Measurements from ENCODE around the gene MX1. TPM values are rescaled to one million over a fixed set of nuclear protein-coding genes. Genes with fewer than 3 reads are reported as not detected.
"Not testable (repeated sequence)": the region's sequence is repeated elsewhere in the genome, so short reads cannot be mapped to it uniquely, and the experiment has no call there.

Gene MX1
- total RNA-seq, 1 experiment from 2014 or later: 11.4 TPM

DNA sequence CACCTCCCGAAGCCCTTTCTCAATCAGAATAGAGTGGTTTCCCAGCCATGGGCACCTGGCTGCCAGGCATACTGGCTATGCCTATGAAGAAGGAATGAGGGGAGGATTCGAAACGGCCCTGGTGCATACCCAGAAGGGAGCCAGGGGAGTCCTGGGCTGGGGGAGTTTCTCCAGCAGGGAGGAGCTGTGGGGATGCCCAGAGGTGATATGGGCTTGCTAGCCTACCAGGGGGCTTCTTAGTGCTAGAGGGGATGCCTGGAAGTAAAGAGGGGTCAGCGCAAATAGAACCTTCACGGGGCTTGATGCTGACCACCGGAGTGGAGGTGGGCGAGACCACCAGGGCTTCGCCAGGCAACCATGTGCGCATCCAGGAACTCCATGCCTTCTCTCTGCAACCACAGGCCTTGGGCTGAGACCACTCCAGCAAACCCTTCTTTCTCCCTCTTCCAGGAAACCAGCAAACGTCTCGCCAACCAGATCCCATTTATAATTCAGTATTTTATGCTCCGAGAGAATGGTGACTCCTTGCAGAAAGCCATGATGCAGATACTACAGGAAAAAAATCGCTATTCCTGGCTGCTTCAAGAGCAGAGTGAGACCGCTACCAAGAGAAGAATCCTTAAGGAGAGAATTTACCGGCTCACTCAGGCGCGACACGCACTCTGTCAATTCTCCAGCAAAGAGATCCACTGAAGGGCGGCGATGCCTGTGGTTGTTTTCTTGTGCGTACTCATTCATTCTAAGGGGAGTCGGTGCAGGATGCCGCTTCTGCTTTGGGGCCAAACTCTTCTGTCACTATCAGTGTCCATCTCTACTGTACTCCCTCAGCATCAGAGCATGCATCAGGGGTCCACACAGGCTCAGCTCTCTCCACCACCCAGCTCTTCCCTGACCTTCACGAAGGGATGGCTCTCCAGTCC lies 18.2 kb upstream of the MX1 start:
- DNase-seq (ENCODE audit: low spot score): no peak

DNA sequence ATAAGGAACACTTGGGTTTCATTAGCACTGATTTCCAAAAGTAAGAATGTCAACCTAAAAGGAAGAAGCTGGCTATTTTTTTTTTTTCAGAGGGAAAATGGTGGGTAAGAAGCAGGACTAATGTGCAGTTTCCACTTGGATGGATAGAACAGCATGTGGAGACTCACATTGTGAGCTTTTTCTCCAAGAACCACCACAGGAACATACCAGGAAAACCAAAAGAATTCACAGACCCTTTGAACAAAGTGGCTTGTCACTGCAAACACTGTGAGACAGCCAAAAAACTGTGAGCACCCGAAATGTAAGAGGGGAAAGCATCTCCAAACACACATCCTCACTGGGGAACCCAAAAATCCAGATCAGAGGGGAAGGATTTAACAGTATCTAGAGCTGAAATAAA lies 15.7 kb upstream of the MX1 start:
- DNase-seq (ENCODE audit: low spot score): no peak

DNA sequence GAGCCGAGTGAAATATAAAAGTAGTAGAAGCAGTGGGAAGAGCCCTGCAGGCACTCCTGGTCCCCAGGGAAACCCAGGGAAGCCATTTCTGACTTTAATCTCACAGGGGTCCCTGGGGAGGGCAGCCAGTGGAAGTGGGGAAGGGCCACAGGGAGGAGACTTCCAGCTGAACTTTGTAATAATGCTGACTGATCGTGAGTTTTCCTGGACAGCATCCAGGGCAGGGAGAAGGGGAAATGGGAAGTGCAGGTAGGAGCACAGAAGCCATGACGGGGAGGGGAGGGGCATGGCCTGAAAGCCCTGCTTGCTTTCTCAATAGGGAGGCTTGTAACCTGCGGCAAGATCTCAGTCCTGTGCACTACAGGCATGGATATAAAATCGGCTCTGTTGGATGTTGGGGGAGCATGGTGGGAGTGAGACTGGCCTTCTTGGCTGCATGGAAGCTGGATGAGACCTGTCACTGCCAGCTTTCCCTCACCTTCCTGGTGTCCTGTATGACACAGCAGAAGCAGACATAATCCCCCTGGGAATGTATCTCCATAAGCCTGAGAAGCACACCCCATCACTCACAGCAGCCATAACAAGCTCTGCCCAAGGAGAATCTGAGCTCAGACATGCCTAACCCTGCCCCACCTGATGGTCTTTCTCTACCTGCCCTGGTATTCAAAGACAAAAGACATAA lies 15.1 kb upstream of the MX1 start:
- no peak for DNase-seq (ENCODE audit: low spot score)

DNA sequence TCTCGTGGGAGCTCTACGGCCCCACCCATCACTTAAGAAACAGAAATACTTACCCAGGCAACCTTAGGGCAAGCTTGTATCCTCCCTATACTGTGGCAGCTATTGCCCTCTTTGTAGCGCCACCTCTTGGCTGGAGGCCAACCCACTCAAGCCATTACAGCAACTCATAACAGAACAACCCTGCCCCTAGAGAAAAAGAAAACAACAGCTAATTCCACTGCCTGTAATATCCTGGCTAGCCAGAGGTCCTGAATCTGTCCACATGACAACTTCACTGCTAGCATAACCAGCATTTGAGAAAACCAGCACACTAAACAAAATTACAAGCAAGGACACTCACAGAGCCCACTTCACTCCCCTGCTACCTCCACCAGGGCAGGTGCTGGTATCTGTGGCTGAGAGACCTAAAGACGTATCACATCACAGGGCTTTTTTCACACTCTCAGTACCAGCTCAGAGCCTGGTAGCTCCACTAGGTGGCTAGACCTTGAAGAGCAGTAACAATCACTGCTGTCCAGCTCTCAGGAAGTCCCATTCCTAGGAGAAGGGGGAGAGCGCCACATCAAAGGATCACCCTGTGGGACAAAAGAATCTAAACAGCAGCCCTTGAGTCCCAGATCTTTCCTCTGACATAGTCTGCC lies 14.5 kb upstream of the MX1 start:
- DNase-seq (ENCODE audit: low spot score): peak; percentile 38

DNA sequence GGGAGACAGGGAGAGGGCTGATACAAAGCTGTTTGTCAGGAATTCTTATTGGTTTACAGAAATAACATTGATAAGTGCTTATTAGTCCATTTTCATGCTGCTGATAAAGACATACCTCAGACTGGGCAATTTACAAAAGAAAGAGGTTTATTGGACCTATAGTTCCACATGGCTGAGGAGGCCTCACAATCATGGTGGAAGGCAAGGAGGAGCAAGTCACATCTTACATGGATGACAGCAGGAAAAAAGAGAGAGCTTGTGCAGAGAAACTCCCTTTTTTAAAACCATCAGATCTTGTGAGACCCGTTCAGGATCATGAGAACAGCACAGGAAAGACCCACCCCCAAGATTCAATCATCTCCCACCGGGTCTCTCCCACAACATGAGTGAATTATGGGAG lies 8.5 kb upstream of the MX1 start:
- not testable (repeated sequence) for DNase-seq (ENCODE audit: low spot score)

DNA sequence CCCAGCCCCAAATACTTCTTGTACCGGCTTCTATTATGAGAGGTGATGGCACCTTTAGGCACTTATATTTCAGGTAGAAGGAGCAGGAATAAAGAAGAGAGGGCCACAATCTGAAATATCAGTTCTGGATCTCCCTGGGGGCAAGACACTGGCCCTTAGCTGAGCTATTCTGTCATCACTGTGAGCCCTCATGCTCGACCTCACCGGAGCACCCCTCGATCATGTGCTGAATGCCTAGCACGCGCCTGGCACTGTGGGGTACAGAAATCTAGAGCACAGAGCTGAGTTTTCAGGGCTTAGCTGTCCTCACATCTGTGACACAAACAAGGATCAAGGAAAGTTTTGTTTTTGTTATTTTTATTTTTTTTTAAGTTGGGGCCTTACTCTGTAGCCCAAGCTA lies 7.6 kb upstream of the MX1 start:
- DNase-seq (ENCODE audit: low spot score): no peak

DNA sequence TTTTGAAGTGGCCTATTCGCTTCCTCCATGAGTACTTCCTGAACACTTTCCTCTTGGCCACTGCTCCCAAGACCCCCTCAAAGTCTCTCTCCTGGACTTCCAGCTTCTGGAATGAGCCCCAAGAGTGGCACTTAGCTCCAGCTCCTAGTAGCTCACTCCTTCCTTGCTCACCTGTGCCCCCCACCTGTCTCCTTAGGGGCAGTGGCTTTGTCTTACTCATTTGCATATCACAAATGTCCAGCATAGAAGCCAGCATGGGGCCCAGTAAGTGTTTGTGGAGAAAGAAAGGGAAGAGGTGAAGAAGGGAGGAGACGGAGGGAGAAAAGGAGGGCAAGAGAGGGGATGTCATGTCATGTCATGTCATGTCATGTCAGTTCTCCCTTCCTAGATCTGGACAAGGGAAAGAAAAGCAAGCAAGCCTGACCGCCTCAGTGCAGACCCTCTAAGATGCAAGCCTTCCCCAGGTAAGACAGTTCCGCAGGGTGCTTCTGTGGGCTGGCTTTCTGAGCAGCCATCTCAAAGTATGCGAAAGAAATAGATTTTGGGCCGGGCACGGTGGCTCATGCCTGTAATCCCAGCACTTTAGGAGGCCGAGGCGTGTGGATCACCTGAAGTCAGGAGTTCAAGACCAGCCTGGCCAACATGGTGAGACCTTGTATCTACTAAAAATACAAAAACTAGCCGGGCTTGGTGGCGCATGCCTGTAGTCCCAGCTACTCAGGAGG lies 6.9 kb upstream of the MX1 start:
- DNase-seq (ENCODE audit: low spot score): no peak

DNA sequence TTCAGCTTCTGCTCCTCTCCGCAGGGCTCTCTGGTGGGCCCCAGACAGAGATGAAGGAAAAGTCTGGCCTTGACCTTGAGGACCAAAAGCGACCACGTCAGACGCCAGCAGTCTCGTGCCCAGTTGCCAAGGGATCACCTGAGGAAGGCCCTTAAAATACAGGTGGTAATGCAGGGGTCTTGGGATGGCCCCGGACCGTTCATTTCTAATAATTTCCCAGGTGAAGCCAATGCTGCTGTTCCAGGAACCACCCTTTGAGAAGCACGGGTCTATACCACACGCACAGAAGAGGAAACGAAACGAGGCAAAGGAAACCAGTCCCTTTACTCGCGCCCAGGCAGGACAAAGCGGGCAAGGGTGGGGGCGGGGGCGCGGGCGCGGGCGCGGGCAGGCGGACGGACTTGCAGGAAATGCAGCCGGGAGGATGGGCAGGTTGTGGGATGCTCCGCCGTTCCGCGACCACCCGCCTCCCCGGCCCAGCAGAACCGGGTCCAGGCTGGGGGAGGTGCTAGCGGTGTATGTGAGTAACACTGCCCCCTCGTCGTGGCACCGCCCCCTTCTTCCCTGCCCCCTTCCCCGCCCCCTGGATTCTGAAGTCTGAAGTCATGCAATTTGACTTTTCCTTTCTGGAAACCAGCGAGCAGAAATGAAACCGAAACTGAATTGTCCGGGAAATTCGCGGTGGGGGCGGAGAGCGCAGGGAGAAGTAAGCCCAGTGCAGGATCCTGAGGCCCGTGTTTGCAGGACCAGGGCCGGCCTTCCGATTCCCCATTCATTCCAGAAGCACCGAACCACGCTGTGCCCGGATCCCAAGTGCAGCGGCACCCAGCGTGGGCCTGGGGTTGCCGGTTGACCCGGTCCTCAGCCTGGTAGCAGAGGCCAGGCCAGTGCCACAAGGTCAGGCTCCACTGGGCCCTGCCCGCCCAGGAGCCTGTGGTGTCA lies 5.8 kb upstream of the MX1 start:
- peak; percentile 89 for DNase-seq (ENCODE audit: low spot score)

DNA sequence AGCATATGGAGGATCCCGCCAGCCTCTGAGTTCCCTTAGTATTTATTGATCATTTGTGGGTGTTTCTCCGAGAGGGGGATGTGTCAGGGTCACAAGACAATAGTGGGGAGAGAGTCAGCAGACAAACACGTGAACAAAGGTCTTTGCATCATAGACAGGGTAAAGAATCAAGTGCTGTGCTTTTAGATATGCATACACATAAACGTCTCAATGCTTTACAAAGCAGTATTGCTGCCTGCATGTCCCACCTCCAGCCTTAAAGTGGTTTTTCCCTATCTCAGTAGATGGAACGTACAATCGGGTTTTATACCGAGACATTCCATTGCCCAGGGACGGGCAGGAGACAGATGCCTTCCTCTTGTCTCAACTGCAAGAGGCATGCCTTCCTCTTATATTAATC lies 5.0 kb upstream of the MX1 start:
- not testable (repeated sequence) for DNase-seq (ENCODE audit: low spot score)

DNA sequence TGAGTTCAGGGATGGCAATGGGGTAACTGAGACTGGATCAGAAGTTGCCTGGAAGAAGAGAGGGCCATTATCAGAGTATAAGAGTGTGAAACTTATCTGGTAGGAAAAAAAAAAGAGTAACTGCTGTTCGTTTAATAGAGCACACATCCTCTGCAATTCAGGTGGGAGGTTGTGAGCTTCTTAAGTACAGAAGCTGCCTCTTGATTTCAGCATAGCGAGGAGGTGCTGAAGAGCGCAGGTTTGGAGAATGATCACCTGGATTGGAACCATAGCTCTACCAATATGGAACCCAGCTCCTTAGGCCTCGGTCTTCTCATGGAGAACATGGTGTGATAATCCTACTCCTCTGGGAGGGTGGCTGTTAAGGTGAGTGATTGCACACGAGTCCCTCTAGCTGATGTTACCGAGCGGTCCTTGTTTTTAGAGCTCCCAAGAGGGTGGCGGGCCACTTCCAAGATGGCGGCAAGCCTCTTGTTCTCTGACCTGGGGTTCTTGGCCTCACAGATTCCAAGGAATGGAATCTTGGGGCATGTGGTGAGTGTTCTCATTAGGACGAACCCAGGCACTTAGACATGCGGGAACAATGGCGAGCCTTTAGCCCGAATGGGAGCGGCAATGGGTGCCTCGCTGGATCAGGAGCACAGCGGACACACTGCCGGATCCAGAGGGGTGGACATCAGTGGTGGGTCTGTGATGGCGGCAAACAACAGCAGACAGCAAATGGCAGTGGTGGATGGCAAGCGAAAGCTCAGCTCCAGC lies 3.3 kb upstream of the MX1 start:
- DNase-seq (ENCODE audit: low spot score): no peak

DNA sequence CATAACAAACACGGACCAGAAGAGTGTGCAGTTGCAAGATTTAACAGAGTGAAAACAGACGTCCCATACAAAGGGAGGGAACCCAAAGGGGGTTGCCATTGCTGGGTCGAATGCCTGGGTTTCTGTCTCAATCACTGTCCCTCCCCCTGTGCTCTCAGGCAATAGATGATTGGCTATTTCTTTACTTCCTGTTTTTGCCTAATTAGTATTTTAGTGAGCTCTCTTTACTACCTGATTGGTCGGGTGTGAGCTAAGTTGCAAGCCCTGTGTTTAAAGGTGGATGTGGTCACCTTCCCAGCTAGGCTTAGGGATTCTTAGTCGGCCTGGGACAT lies 2.8 kb upstream of the MX1 start:
- not testable (repeated sequence) for DNase-seq (ENCODE audit: low spot score)

DNA sequence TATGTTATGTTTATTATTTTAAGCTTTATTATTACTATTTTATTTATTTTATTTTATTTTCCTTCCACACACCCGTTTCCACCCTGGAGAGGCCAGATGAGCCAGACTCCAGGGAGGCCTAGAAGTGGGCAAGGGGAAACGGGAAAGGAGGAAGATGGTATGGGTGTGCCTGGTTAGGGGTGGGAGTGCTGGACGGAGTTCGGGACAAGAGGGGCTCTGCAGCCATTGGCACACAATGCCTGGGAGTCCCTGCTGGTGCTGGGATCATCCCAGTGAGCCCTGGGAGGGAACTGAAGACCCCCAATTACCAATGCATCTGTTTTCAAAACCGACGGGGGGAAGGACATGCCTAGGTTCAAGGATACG lies 468 bp upstream of the MX1 start:
- no peak for DNase-seq (ENCODE audit: low spot score)

DNA sequence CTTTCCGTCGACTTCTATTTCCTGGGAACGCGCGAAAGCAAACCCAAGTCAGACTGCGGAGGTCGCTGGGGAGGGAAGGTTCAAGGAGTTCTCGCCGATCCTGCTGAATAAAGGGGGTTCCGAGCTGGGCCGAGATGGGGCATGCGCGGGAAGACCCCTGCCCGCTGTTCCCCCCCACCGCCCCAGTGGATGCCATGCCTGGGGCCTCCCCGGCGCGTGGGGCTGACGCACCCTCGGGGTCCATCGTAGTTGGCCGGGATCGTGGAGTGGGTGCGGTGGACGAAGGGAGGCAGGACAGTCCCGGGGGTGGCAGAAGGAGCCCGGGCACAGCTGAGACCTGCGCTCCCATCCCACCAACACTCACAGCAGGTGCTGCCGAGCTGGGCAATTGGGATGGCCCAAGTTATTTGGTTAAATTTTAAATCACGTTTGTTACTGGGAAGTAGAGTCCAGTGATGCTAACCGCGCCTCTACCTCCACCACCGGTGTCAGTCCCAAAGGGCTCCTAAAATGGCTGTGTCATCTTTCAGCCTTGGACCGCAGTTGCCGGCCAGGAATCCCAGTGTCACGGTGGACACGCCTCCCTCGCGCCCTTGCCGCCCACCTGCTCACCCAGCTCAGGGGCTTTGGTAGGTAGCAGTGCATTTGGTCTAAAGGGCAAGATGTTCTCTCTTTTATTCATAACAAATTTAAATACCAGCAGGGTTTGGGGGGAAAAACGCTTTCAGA lies 801 bp downstream of the MX1 start:
- no peak for DNase-seq (ENCODE audit: low spot score)

DNA sequence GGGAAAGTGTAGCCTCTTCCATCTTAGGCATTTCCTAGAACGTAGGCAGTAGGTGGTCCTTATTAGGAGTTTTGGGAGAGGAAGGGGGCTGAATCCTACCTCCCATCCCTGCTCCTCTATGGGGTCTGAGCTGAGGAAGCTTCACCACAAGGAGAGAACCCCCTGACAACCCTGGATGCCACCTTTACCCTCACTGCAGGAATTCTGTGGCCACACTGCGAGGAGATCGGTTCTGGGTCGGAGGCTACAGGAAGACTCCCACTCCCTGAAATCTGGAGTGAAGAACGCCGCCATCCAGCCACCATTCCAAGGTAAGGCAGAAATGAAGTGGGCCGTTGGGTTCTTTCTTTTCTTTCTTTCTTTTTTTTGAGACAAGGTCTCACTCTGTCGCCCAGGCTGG lies 1.5 kb downstream of the MX1 start:
- no peak for DNase-seq (ENCODE audit: low spot score)

DNA sequence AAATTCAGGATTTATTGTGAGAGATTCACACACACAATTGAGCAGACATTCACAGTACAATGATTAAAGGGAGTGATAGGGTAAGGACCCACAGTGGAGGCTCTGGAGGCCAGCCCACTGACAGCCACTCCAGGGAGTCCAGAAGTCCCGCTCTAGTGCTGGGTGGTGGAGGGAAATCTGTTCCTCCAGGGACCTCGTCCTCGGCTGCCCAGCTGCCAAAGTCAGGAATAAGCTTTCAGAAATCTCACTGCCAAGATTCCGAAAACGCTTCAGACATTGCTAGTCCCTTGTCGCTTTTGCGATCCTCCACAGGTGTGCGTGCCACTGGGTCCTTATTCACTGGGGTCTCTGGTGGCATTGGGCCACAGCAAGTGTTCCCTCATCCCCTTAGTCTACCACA lies 2.3 kb downstream of the MX1 start:
- DNase-seq (ENCODE audit: low spot score): no peak

DNA sequence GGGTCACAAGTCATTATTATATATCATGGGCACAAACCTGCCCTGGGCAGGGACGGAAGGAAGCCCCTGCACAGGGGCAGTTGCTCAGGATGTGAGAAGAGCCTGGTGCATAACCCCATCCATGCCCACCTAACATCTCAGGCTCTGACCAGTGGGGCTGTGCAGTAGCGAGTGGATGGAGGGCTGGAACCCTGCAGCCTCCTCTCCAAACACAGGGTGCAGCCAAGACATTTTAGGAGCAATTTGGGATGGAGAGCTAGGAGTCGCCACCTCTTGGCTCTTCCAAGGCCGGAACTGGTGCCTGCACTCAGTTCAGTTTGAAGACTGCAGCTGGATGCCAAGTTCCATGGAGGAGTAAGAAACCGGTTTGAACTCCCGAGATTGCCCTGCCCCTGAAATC lies 2.8 kb downstream of the MX1 start:
- no peak for DNase-seq (ENCODE audit: low spot score)

DNA sequence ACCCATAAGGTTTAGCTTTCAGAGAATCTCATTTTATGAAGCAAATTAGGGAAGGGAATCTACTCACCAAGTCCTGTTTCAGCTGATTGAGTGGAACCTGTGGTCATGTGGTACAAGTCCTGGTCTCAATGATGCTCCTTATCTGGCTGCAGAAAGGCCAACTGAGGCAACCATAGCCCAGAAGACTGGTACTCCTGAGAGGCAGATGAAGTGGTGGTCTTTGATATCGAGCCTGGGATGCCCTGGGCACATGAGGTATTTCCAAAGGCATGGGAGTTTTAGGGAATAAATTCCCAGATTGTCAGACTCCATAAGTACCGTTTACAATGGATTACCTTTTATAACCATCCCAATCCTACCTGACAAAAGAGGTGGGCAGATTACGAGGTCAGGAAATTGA lies 3.3 kb downstream of the MX1 start:
- DNase-seq (ENCODE audit: low spot score): no peak

DNA sequence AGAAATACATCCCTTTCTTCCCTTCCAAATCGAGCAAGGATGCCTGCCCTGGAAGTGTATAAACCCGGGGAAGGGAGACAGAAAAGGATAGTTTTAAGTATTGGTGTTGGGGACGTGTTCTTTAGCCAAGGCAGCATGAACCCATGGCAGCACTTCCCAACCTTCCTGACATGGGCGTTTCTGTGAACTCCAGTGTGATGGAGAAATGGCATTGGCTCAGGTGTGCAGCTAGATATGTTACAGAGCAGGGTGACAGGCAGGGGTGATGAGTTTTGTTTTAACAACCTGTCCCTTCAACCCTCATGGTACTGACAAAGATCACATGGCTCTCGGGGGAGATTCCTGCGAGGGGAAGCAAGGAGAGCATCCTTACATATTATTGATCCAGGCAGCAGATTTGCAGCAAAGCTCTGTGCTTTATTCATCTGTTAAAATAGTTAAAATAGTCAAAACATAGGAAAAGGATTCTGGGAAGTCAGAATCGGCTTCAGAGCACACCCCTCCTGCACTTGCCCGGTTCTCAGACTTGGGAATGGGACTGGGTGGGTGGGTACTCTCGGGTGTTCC lies 4.0 kb downstream of the MX1 start:
- no peak for DNase-seq (ENCODE audit: low spot score)

DNA sequence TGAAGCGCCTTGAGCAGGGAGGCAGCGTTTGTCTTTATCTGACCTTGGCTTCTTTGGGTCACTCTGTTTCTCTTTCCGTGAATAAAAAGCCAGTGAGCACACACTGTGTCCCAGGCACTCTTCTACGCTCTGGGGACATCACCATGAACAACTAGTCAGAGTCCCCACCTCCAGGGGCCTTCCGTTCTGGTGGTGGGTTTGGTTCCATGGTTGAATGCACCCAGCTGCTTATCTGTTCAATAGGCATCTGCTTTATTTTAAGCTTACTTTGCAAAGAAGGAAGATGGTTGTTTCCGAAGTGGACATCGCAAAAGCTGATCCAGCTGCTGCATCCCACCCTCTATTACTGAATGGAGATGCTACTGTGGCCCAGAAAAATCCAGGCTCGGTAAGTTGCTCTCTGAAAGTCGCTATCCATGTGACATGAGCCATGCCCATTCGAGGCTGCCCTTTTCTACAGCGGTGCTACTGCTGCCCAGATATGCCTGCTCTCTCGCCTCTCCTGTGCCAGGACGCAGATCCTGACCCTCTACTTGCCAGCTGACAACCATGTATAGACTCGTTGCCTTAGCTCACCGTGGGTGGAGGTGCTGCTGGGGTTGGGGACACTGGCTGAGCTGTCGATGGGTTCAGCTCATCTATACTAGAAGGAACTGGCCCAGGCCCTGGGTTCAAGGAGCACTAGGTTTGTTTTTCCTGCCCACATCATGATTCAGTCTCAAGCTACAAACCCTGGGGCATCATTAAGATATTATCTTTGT lies 5.9 kb downstream of the MX1 start:
- no peak for DNase-seq (ENCODE audit: low spot score)
